GM12875 (cell line): ENCODE data around the gene SSRP1.

Experiments used
- H3K4me3 ChIP-seq: one replicate; pipeline ENCODE4 v1.5.1; 2011; ENCODE audit warnings: low read depth, low read length, control low read depth
- TF ChIP-seq, protein P1 (sequence below): IDR thresholded peaks from 2 replicates; pipeline ENCODE4 v1.5.1; 2011; ENCODE audit warnings: low read depth, mild to moderate bottlenecking, control low read depth, inconsistent platforms, low read length, moderate library complexity, borderline replicate concordance; ENCODE audit not compliant: insufficient read depth

Gene SSRP1, protein sequence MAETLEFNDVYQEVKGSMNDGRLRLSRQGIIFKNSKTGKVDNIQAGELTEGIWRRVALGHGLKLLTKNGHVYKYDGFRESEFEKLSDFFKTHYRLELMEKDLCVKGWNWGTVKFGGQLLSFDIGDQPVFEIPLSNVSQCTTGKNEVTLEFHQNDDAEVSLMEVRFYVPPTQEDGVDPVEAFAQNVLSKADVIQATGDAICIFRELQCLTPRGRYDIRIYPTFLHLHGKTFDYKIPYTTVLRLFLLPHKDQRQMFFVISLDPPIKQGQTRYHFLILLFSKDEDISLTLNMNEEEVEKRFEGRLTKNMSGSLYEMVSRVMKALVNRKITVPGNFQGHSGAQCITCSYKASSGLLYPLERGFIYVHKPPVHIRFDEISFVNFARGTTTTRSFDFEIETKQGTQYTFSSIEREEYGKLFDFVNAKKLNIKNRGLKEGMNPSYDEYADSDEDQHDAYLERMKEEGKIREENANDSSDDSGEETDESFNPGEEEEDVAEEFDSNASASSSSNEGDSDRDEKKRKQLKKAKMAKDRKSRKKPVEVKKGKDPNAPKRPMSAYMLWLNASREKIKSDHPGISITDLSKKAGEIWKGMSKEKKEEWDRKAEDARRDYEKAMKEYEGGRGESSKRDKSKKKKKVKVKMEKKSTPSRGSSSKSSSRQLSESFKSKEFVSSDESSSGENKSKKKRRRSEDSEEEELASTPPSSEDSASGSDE

GRCh38 chr11:57335343-57336110 lies at the start of gene SSRP1:
SSRP1 (minus strand) TSS chr11:57335892; CDS start chr11:57335121, 771 bp downstream.
- H3K4me3 ChIP-seq = peak within 1 kb of the TSS; percentile 78
- TF ChIP-seq, protein P1, sequence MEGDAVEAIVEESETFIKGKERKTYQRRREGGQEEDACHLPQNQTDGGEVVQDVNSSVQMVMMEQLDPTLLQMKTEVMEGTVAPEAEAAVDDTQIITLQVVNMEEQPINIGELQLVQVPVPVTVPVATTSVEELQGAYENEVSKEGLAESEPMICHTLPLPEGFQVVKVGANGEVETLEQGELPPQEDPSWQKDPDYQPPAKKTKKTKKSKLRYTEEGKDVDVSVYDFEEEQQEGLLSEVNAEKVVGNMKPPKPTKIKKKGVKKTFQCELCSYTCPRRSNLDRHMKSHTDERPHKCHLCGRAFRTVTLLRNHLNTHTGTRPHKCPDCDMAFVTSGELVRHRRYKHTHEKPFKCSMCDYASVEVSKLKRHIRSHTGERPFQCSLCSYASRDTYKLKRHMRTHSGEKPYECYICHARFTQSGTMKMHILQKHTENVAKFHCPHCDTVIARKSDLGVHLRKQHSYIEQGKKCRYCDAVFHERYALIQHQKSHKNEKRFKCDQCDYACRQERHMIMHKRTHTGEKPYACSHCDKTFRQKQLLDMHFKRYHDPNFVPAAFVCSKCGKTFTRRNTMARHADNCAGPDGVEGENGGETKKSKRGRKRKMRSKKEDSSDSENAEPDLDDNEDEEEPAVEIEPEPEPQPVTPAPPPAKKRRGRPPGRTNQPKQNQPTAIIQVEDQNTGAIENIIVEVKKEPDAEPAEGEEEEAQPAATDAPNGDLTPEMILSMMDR = 0 out of 2 replicates have a peak, but pooled peaks have one; percentile 16

- H3K4me3 ChIP-seq = no peak within 1 kb of the TSS
Observed at GRCh38 chr11:57380975-57381374, 45.3 kb upstream of the SSRP1 start, which contains the start of gene PRG3. PRG3 (minus strand) TSS chr11:57381150; CDS start chr11:57380708, 442 bp downstream.

DNA sequence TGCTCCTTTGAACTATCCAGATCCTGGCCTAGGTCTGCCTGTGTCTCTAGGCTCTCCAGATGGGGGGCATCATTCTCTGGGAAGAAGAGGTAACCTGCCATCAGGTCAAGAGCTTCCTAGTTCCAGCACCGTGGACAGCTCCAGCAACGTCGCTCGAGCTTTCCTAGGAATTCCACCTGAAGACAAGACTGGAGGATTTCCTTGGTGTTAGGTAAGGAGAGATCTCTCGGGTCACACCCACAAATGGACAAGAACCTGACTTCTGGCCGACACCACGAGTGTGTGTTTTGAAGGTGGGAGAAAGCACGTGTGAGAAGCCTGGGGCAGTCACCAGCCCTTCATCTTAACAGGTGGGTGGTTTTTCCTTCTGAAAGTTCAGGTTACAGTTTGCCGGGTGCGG lies 44.0 kb upstream of the SSRP1 start:
- TF ChIP-seq, protein P1 = no peak
- H3K4me3 ChIP-seq = no peak overlapping the region

More at GRCh38 chr11:57380975-57381374, 45.3 kb upstream of the SSRP1 start, which contains the start of gene PRG3:
- TF ChIP-seq, protein P1 = no peak

DNA sequence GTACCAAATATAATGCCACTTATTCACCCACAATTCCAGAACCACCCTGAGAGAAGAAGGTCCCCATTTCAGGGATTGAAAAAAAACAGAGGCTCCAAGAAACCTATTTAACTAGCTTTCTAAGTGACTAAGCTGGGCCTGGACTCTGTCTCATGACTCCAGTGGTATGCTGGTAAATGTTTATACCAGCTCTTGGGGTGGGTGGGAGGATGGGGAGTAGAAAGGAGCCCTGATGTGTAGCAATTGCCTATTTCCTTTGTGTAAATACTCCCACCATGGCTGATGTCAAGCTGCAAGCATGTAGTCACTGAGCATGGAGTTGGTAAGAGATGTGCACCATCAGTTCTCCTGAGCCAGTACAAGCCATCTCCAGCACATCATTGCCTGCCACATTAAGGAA lies 42.5 kb upstream of the SSRP1 start:
- H3K4me3 ChIP-seq = no peak overlapping the region
- TF ChIP-seq, protein P1 = no peak

DNA sequence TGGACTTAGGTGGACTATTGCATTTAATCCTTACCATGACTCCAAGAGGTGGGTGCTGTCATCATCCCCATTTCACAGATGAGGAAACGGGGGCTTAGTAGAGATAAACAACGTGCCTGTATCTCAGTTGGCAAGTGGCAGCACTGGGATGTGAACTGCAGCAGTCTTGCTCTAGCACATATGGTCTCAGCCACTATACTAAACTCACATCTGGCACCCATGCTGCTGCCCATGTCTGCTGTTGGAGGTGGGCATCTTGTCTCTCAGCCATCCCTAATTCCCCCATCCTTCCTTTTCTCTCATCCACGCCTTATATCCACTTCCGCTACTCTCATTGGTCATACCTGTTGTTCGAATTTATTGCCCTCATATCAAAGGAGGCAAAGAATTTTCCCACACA lies 41.4 kb upstream of the SSRP1 start:
- H3K4me3 ChIP-seq = no peak overlapping the region
- TF ChIP-seq, protein P1 = no peak

- TF ChIP-seq, protein P1 = no peak
- H3K4me3 ChIP-seq = no peak overlapping the region
Observed at GRCh38 chr11:57376095-57377090, 40.7 kb upstream of the SSRP1 start.
